HCT116 (cell line): ENCODE data around the gene PADI3. TPM values are rescaled to one million over a fixed set of nuclear protein-coding genes. Genes with fewer than 3 reads are reported as not detected.

ENCODE experiments used
- ATAC-seq: fragments of 200-7000 bp; cut with Tn5 transposase; 2 replicates; pipeline ENCODE4 v1.9.1; 2020; ENCODE audit warnings: mild to moderate bottlenecking, moderate library complexity
- BruUV-seq: library from RNA; stranded (reverse); fragments of 400-500 nt; replicated peaks from 2 replicates; lab custom pipeline; 2021; lab: Mats Ljungman, UMichigan
- CTCF ChIA-PET: fragments of 300-600 bp; sonication (Branson Sonifier 250); formaldehyde crosslinking; loops from one replicate; lab custom pipeline; 2021; ENCODE audit warnings: antibody characterized with exemption; lab: Charles Lee
- POLR2A ChIA-PET: fragments of 300-600, 350-600 bp; sonication (Branson Sonifier 250); formaldehyde crosslinking; loops from one replicate; lab custom pipeline; 2021; ENCODE audit warnings: antibody characterized with exemption; lab: Charles Lee
- RAD21 ChIA-PET, 2 experiments: fragments of 300-600 bp; sonication (Branson Sonifier 250); formaldehyde crosslinking; loops; one replicate each; lab custom pipeline; 2023; ENCODE audit warnings: low total read pairs in 2 of 2; ENCODE audit not compliant: uncharacterized antibody in 2 of 2, unreplicated experiment in 2 of 2, low non-redundant PET in 1 of 2; lab: Charles Lee
- DNase-seq: peaks from one replicate; pipeline ENCODE4 v3.0.0-alpha.2; 2010; ENCODE audit warnings: low read depth, low spot score
- H2AFZ ChIP-seq: fragments of 200-600 bp; shearing (Covaris generic), sonication (generic); 2 replicates; pipeline ENCODE4 v1.6.1; 2017; ENCODE audit warnings: low read depth, mixed run types, mixed read lengths, antibody characterized with exemption, low read length; ENCODE audit not compliant: poor library complexity, severe bottlenecking
- H3K27ac ChIP-seq: 2 replicates; pipeline ENCODE4 v1.5.1; 2012; ENCODE audit warnings: low read depth, low read length
- H3K27me3 ChIP-seq: fragments of 200-600 bp; sonication (generic); 2 replicates; pipeline ENCODE4 v1.6.1; 2016; ENCODE audit warnings: mixed run types, low read length, mixed read lengths; ENCODE audit not compliant: insufficient read depth
- H3K36me3 ChIP-seq, 2 experiments: fragments of 200-500 bp in 1 of 2; fragments of 200-600 bp in 1 of 2; sonication (Bioruptor generic) in 1 of 2; sonication (generic) in 1 of 2; 2 replicates each; pipeline versions ENCODE4 v1.5.1 to v1.6.1; 2014 to 2016; ENCODE audit warnings: low read length in 2 of 2, inconsistent platforms in 1 of 2, mixed read lengths in 1 of 2, mixed run types in 1 of 2; ENCODE audit not compliant: insufficient read depth in 2 of 2, control insufficient read depth in 1 of 2
- H3K4me1 ChIP-seq, 2 experiments: fragments of 200-600 bp in 1 of 2; sonication (generic) in 1 of 2; 2 replicates each; pipeline versions ENCODE4 v1.5.1 to v1.6.1; 2012 to 2017; ENCODE audit warnings: low read length in 2 of 2, inconsistent platforms in 1 of 2, mild to moderate bottlenecking in 1 of 2, mixed read lengths in 1 of 2, mixed run types in 1 of 2, moderate library complexity in 1 of 2; ENCODE audit not compliant: insufficient read depth in 2 of 2, control insufficient read depth in 1 of 2
- H3K4me2 ChIP-seq: fragments of 200-600 bp; sonication (generic); 2 replicates; pipeline ENCODE4 v1.6.1; 2017; ENCODE audit warnings: mixed run types, low read length, mixed read lengths
- H3K4me3 ChIP-seq, 2 experiments: fragments of 200-600 bp in 1 of 2; sonication (generic) in 1 of 2; replicated peaks in 1 of 2; 2 replicates each; pipeline ENCODE4 v1.5.1; 2011 to 2016; ENCODE audit warnings: low read length in 2 of 2, control low read depth in 1 of 2, low read depth in 1 of 2, mild to moderate bottlenecking in 1 of 2, mixed read lengths in 1 of 2, mixed run types in 1 of 2
- H3K79me2 ChIP-seq: fragments of 200-600 bp; sonication (generic); 2 replicates; pipeline ENCODE4 v1.6.1; 2017; ENCODE audit warnings: mild to moderate bottlenecking, mixed run types, low read length, moderate library complexity, mixed read lengths; ENCODE audit not compliant: insufficient read depth
- H3K9ac ChIP-seq: fragments of 200-600 bp; sonication (generic); 2 replicates; pipeline ENCODE4 v1.6.1; 2016; ENCODE audit warnings: low read length, mixed read lengths
- H3K9me2 ChIP-seq: fragments of 200-600 bp; sonication (generic), shearing (Covaris generic); 2 replicates; pipeline ENCODE4 v1.6.1; 2017; ENCODE audit warnings: mixed run types, mild to moderate bottlenecking, moderate library complexity; ENCODE audit not compliant: insufficient read depth
- H3K9me3 ChIP-seq, 2 experiments: fragments of 200-500 bp in 1 of 2; fragments of 200-600 bp in 1 of 2; sonication (Bioruptor generic) in 1 of 2; sonication (generic) in 1 of 2; 2 replicates each; pipeline ENCODE4 v1.6.1; 2014 to 2017; ENCODE audit warnings: low read length in 2 of 2, mixed read lengths in 2 of 2, inconsistent platforms in 1 of 2, low read depth in 1 of 2, mild to moderate bottlenecking in 1 of 2, mixed run types in 1 of 2, moderate library complexity in 1 of 2; ENCODE audit not compliant: control insufficient read depth in 1 of 2, insufficient read depth in 1 of 2
- H4K20me1 ChIP-seq: fragments of 200-600 bp; sonication (generic), shearing (Covaris generic); 2 replicates; pipeline ENCODE4 v1.6.1; 2017; ENCODE audit warnings: mixed run types, mild to moderate bottlenecking, moderate library complexity; ENCODE audit not compliant: insufficient read depth
- CBX3 ChIP-seq: IDR thresholded peaks from 2 replicates; pipeline ENCODE4 v1.6.1; 2012; ENCODE audit warnings: low read depth
- CTCF ChIP-seq, 3 experiments: fragments of 200-600 bp in 1 of 3; sonication (generic) in 1 of 3; IDR thresholded peaks in 2 of 3; conservative IDR thresholded peaks in 1 of 3; 2 replicates each; pipeline ENCODE4 v1.5.1; 2012 to 2017; ENCODE audit warnings: low read depth in 2 of 3, low read length in 2 of 3, antibody characterized with exemption in 1 of 3, borderline replicate concordance in 1 of 3, control low read depth in 1 of 3, mild to moderate bottlenecking in 1 of 3, mixed read lengths in 1 of 3, mixed run types in 1 of 3, moderate library complexity in 1 of 3; ENCODE audit not compliant: insufficient read depth in 1 of 3
- EZH2 ChIP-seq: fragments of 200-600 bp; sonication (generic); IDR thresholded peaks from 2 replicates; pipeline ENCODE4 v1.6.1; 2017; ENCODE audit warnings: antibody characterized with exemption, mixed run types
- JUND ChIP-seq: IDR thresholded peaks from 2 replicates; pipeline ENCODE4 v1.6.1; 2012
- POLR2A ChIP-seq: IDR thresholded peaks from 2 replicates; pipeline ENCODE4 v1.7.0; 2011; ENCODE audit warnings: borderline replicate concordance; ENCODE audit not compliant: insufficient read depth, insufficient read length; ENCODE audit errors: extremely low read depth
- POLR2AphosphoS5 ChIP-seq: IDR thresholded peaks from 2 replicates; pipeline ENCODE4 v1.6.1; 2011; ENCODE audit warnings: mild to moderate bottlenecking, low read depth, low read length, moderate library complexity
- RAD21 ChIP-seq: IDR thresholded peaks from 2 replicates; pipeline ENCODE4 v1.6.1; 2012; ENCODE audit warnings: low read depth, mild to moderate bottlenecking
- SIN3A ChIP-seq: IDR thresholded peaks from 2 replicates; pipeline ENCODE4 v1.6.1; 2012; ENCODE audit warnings: low read depth
- SP1 ChIP-seq: IDR thresholded peaks from 2 replicates; pipeline ENCODE4 v1.6.1; 2012; ENCODE audit warnings: low read depth
- SRF ChIP-seq: IDR thresholded peaks from 2 replicates; pipeline ENCODE4 v1.6.1; 2012; ENCODE audit warnings: low read depth
- TCF7L2 ChIP-seq: IDR thresholded peaks from 2 replicates; pipeline ENCODE4 v1.7.0; 2011; ENCODE audit warnings: borderline replicate concordance, inconsistent platforms; ENCODE audit not compliant: insufficient read depth, insufficient read length; ENCODE audit errors: extremely low read depth
- YY1 ChIP-seq: IDR thresholded peaks from 2 replicates; pipeline ENCODE4 v1.6.1; 2011; ENCODE audit warnings: low read length, low read depth, moderate library complexity, mild to moderate bottlenecking; ENCODE audit not compliant: insufficient replicate concordance; ENCODE audit errors: extremely low read depth
- ZFX ChIP-seq: fragments of 450-650 bp; IDR thresholded peaks from 2 replicates; pipeline ENCODE4 v1.6.1; 2017
- ZNF274 ChIP-seq: fragments of 200-500 bp; sonication (Bioruptor generic); IDR thresholded peaks from 2 replicates; pipeline ENCODE4 v1.6.1; 2014; ENCODE audit warnings: mild to moderate bottlenecking, low read depth, low read length, inconsistent platforms
- intact Hi-C: fragments of 100-400 bp; cut with micrococcal nuclease; formaldehyde crosslinking; loops from 2 replicates; pipeline ENCODE4 v1.10.0; 2022
- total RNA-seq: library from RNA; stranded (reverse); gene quantifications from one replicate; pipeline ENCODE4 v1.2.1, GENCODE V29; 2021; ENCODE audit not compliant: unreplicated experiment

Gene PADI3
- total RNA-seq, 1 experiment from 2014 or later, result 0.93 TPM

GRCh38 chr1:17309426-17310067, 60.6 kb downstream of the PADI3 start:
- H4K20me1 ChIP-seq, result no peaks in the 10 kb centered on the region
- TF ChIP-seq ZFX (no peak), ZNF274 (no peak), YY1 (no peak), RAD21 (no peak), CBX3 (no peak), SRF (no peak), EZH2 (no peak), POLR2A (no peak), SIN3A (no peak), SP1 (no peak), JUND (no peak), CTCF (IDR thresholded peaks at IDR 0.05 in 2 of 3, conservative IDR thresholded peaks at IDR 0.05 in 1 of 3; ENCODE audit: borderline replicate concordance in 1 of 3, insufficient read depth in 1 of 3, low read depth in 2 of 3, low read length in 2 of 3) (no peak), TCF7L2 (no peak), POLR2AphosphoS5 (no peak)
- no peaks in the 10 kb centered on the region for H3K9me3 ChIP-seq
- H3K27me3 ChIP-seq, result no peaks in the 10 kb centered on the region
- no peak for DNase-seq
- no peaks in the 10 kb centered on the region for H3K36me3 ChIP-seq
- intact Hi-C loops, result no loop called here
- ATAC-seq, result no peak
- no peaks in the 10 kb centered on the region for H3K79me2 ChIP-seq
- no peak overlapping the region for H3K27ac ChIP-seq
- ChIA-PET POLR2A (no interaction called here), RAD21 (no interaction called here), CTCF (no interaction called here)
- no TSS peak for BruUV-seq
- H3K4me3 ChIP-seq, result no peak overlapping the region
- H3K9ac ChIP-seq, result no peak overlapping the region
- no peak overlapping the region for H2AFZ ChIP-seq
- H3K4me1 ChIP-seq, result no peaks in the 10 kb centered on the region
- no peak overlapping the region for H3K4me2 ChIP-seq
- H3K9me2 ChIP-seq, result no peaks in the 10 kb centered on the region
